Measurements from ENCODE around the gene SLC35B2.

SLC35B2 gene

DNA sequence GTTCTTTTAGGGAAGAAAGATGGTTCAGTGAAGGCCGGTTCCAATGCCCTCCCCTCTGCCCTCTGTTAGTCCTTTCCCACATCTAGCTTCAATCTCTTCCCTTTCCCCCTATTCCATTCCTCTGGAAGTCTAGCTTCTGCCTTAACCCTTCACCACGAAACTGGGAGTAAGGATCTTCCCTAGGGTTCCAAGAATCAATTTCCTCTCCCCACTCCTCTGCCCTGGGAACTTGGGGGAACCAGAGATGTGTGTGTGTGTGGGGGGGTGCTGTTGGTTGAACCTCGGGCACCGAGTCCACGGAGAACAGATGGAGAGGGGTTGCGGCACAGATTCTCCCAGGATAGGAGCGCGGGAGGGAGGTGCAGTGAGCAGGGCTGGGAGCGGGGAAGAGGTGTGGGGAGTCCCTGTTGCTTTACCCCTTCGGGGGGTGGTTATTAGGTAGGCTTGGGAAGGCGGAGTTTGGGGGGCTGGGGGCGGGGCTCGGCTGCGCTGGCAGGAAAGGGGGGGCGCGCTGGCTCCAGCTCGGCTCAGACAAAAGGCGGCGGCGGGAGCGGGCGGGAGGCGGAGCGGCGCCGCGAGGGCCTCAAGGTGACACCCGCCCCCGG lies 12.7 kb upstream of the SLC35B2 start, which contains the start of gene TMEM151B:
Gene TMEM151B (plus strand): TSS at position 530 of the 605 bp plus-strand sequence. CDS start 293 bp downstream, outside the sequence.
- DNase-seq (ENCODE audit: low read depth): no peak
- peak within 1 kb of the TSS; percentile 33 for H3K4me3 ChIP-seq (ENCODE audit: low read depth, low read length)

DNA sequence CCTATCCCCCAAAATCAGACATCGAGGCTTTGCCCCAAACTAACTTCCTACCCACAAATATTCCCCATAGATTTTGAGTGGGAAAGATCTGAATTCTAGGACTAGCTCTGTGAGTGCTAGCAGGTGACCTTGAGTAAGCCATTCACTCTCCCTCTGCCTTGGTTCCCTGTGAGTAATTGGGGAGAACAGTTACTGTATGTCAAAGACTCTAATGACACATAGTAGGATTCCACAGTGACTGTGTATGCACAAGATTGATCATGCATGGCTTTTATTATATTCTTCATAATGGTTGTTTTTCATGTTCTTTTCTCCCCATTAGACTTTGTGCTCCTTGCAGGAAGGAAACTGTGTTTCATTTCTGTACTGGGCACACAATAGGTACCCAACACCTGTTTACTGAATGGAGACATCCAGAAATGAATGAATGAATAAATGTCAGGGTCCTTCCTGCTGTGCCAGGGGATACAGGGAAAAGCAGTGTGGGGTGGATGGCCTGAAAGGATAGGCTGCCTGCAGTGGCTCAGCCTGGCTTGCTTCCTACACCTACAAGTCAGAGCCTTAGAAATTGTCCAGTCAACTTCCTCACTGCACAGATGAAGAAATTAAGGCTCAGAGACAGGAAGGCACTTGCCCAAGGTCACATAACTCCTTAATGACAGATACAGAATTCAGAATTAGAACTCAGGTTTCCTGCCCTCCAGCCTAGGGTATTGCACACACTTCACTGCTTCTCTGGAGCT lies 12.0 kb upstream of the SLC35B2 start:
- DNase-seq (ENCODE audit: low read depth): no peak
- no peak overlapping the region for H3K4me3 ChIP-seq (ENCODE audit: low read depth, low read length)

GRCh38 chr6:44268095-44268628 lies 10.8 kb upstream of the SLC35B2 start:
- no peak for DNase-seq (ENCODE audit: low read depth)

DNA sequence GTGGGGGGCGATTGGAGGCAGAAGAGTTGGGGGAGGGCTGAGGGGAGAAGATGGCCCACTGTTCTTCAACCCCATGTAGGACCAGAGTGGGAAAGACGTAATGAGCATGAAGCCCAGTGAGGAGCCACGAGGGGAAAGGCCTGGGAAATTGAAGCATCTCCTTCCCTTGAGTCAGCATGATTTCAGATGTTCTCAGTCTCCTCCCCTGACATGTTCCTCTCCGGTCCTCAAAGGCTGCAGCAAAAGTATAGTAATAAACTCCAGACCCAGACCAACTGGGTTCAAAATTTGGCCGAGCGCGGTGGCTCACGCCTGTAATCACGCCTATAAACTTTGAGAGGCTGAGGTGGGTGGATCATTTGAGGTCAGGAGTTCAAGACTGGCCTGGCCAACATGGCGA lies 9.9 kb upstream of the SLC35B2 start:
- DNase-seq (ENCODE audit: low read depth): no peak
- H3K4me3 ChIP-seq (ENCODE audit: low read depth, low read length): no peak overlapping the region

More at GRCh38 chr6:44268095-44268628, 10.8 kb upstream of the SLC35B2 start:
- H3K4me3 ChIP-seq (ENCODE audit: low read depth, low read length): no peak overlapping the region

DNA sequence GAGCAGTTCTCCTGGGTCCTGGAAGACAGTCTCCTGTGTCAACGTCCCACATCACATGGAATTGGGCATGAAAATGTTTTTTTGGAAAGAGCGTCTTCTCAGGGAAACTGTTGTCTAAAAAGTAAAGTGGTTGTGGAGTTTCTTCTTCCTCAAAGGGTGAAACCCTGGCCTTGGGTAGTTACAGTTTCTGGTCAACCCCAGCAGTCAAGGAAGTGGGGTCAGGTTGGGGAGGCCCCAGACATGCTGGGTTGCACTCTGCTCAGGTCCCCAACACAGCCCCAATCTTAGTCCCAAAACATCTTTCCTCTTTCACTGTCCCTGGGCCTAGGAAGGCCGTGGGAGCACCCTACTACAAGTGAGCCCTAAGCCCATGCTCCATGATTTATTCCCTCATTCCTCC lies 9.0 kb upstream of the SLC35B2 start:
- H3K4me3 ChIP-seq (ENCODE audit: low read depth, low read length): no peak overlapping the region
- DNase-seq (ENCODE audit: low read depth): no peak

DNA sequence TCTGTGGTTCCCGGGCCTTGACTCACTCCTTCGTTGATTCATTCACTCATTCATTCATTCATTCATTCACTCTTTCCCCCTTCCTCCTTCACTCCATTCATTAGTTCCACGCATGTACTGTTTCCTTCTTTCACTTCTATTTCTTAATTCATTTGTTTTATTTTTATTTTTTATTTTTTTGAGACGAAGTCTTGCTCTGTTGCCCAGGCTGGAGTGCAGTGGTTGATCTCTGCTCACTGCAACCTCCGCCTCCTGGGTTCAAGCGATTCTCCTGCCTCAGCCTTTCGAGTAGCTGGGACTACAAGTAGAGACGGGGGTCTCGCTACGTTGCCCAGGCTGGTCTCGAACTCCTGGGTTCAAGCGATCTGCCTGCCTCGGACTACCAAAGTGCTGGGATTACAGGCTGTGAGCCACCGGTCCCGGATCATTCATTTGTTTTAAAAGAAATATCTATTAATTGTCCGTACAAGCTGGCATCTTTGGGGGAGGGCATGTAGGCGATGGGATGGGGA lies 8.4 kb upstream of the SLC35B2 start:
- DNase-seq (ENCODE audit: low read depth): no peak
- H3K4me3 ChIP-seq (ENCODE audit: low read depth, low read length): peak overlapping the region; percentile 84

GRCh38 chr6:44265007-44265721 lies 7.8 kb upstream of the SLC35B2 start, which contains the start of gene NFKBIE:
Gene NFKBIE (minus strand): TSS chr6:44265551. CDS start chr6:44265346, 205 bp downstream.
- peak; percentile 66 for DNase-seq (ENCODE audit: low read depth)

GRCh38 chr6:44264154-44265006 lies 7.1 kb upstream of the SLC35B2 start:
- DNase-seq (ENCODE audit: low read depth): no peak

More at GRCh38 chr6:44265007-44265721, 7.8 kb upstream of the SLC35B2 start, which contains the start of gene NFKBIE:
- peak within 1 kb of the TSS; percentile 84 for H3K4me3 ChIP-seq (ENCODE audit: low read depth, low read length)

GRCh38 chr6:44263354-44264100 lies 6.2 kb upstream of the SLC35B2 start:
- peak overlapping the region; percentile 84 for H3K4me3 ChIP-seq (ENCODE audit: low read depth, low read length)

More at GRCh38 chr6:44264154-44265006, 7.1 kb upstream of the SLC35B2 start:
- H3K4me3 ChIP-seq (ENCODE audit: low read depth, low read length): peak overlapping the region; percentile 84

DNA sequence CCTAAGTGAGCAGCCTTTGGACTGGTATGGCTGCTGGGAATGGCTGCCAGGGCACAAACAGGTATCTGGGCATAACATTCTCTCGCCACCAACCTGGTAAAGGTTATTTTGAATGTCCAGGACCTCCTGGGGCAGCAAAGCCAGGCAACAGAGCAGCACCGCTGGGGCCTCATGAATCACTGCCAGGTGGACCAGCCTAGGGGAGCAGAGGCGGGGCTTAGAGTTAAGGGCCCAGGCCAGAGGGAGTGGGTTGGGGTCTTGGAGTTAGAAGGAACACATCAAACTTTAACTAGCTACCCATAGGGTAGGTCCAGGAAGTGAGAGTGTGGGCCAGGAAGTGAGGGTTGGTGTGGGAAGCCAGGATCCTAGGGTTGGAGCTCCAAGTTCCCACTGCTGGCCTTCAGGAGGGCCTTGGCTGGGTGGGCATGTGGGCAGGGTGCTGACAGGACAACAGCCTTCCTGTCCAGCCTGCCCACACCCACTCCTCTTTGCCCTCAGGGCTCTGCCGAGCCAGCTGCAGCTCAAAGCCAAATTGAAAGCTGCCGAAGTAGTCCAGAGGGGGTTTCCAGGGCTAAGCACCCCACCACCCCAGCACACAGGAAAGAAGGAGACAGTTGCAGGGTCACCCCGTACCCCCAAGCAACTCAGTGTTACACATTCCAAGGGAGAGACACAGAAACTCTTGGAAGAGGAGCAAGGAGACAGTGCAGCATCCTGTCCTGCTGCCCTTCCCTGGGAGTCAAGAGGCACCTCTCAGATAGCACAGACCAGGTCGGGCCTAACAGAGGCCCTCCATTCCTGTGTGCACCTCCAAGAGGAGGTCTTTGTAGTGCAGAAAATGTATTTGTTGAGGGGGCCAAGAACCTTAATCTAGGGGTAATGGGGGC lies 5.4 kb upstream of the SLC35B2 start:
- H3K4me3 ChIP-seq (ENCODE audit: low read depth, low read length): peak overlapping the region; percentile 84
- DNase-seq (ENCODE audit: low read depth): no peak

More at GRCh38 chr6:44263354-44264100, 6.2 kb upstream of the SLC35B2 start:
- no peak for DNase-seq (ENCODE audit: low read depth)

DNA sequence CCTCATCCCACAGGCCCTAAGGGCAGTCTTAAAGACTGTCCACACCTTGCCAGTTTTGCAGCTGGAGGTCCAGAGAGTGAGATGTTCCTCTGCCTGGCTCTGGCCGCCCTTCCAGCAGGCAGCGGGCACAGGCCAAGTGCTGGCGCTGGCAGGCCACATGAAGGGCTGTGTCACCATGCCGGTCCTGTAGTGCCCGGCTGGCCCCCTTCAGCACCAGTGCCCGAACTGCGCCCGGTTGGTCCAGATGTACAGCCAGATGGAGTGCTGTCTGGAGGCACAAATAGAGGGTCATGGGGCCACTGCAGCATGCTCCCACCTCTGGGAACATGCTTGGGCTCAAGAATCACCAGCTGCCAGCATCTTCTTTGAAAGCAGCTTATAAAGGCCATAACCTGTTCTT lies 4.3 kb upstream of the SLC35B2 start:
- DNase-seq (ENCODE audit: low read depth): no peak
- H3K4me3 ChIP-seq (ENCODE audit: low read depth, low read length): no peak overlapping the region

DNA sequence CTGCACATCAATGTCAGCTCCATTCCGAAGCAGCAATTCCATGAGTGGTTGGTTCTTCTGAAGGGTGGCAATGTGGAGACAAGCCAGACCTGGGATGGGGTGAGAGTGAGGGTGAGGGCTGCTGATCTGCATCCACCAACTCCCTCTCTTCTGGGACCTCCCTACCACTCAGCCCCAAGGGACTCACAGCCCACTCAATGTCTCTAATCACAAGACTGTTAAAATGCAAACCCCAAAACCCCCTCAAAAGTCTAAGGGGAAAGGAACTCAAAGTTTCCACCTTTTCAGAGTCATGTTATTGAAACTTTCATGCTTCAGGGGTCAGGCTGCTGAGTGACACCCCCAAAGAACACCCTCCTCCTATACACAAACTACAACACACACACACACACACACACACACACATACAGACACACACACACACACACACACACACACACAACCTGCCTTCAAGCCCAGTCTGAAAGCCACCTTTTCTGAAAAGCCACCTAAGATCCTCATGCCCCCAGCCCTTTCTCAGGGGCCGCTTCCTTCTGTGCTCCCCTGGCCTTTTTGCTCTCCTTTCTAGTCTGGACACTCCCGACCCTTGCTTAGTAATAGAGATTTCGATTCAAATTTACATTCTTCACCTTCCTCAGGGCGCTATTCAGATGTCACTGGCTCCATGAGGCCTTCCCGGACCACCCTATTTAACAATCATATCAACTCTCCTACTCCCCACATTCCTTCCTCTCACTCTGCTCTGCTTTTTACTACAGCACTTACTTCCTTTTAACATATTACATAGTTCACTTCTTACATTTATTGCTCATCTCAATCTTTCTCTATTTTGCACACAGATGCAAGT lies 3.3 kb upstream of the SLC35B2 start:
- H3K4me3 ChIP-seq (ENCODE audit: low read depth, low read length): no peak overlapping the region
- DNase-seq (ENCODE audit: low read depth): no peak

- DNase-seq (ENCODE audit: low read depth): no peak
- no peak overlapping the region for H3K4me3 ChIP-seq (ENCODE audit: low read depth, low read length)
These were observed 2.7 kb upstream of the SLC35B2 start for GRCh38 chr6:44260011-44260410.

- no peak overlapping the region for H3K4me3 ChIP-seq (ENCODE audit: low read depth, low read length)
- no peak for DNase-seq (ENCODE audit: low read depth)
These were observed 1.6 kb upstream of the SLC35B2 start for GRCh38 chr6:44258921-44259320.

GRCh38 chr6:44258325-44258863 lies 1.1 kb upstream of the SLC35B2 start:
- no peak overlapping the region for H3K4me3 ChIP-seq (ENCODE audit: low read depth, low read length)
- DNase-seq (ENCODE audit: low read depth): no peak

GRCh38 chr6:44257753-44258324 lies 511 bp upstream of the SLC35B2 start:
- DNase-seq (ENCODE audit: low read depth): no peak
- H3K4me3 ChIP-seq (ENCODE audit: low read depth, low read length): peak overlapping the region; percentile 88
